ENCODE measurements around the gene DNAH7. TPM values are rescaled to one million over a fixed set of nuclear protein-coding genes. Genes with fewer than 3 reads are reported as not detected.
"Not testable (repeated sequence)": the region's sequence is repeated elsewhere in the genome, so short reads cannot be mapped to it uniquely, and the experiment has no call there.

DNAH7 gene
- total RNA-seq, 1 experiment from 2014 or later, result 0.64 TPM

GRCh38 chr2:195984923-195985726 lies 83.5 kb downstream of the DNAH7 start:
- no peak for DNase-seq (ENCODE audit: low read depth)

- DNase-seq (ENCODE audit: low read depth), result no peak
Observed at GRCh38 chr2:195967336-195967735, 101.3 kb downstream of the DNAH7 start.

GRCh38 chr2:195961873-195962272 lies 106.8 kb downstream of the DNAH7 start:
- DNase-seq (ENCODE audit: low read depth), result no peak

DNA sequence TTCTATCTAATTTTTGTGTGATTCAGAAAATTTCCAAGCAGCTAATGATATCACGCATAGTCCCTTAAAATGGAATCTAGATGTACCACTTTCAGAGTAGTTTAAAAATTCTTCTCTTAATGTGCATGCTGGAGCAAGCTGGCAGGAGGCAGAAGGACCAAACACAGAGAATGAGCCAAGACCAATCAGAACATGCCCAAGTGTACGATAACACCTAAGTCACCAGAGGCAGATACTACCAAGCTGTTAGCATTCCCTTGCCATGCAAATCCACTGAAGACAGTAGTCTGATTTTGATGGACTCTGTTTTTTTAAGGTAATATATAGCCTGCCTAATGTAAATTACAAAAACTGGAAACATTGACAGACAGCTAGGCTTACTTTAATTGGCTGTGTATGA lies 109.3 kb downstream of the DNAH7 start:
- no peak for DNase-seq (ENCODE audit: low read depth)

DNA sequence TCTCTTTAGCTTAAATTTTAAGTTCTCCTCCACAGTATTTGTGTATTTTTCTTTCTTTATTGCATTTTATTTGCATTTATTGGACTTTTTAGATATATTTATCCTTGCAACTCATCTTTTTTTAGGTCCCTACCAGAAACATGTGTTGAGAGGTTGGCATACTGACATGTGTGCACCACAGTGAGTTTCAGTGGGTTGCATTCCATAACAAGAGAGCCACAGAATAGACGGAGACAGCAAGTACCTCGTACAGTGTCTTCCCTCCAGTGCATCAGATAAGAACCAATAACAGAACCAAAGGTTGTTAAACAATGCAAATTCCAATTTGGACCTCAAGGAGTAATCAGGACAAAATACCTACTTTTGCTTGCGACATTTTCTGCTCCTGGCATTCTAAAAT lies 111.9 kb downstream of the DNAH7 start:
- DNase-seq (ENCODE audit: low read depth), result no peak

DNA sequence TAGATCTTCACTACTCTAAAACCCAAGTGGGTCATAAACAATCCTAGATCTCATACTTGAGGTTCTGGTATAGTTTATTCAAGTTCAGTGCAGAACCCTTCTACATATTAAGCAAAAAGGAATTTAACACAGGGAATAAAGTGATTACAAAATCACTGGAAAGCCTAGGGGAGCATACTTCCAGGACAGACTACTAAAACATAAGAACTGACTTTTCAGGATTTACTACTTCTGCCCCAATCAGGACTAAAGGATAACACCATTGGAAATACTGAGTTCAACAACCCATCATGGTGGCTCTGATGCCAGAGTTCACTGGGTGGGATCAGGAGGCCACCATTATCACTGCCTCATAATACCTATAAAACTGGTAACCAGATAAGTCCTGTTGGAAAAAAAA lies 123.6 kb downstream of the DNAH7 start:
- no peak for DNase-seq (ENCODE audit: low read depth)

- DNase-seq (ENCODE audit: low read depth), result no peak
Observed at GRCh38 chr2:195937176-195937575, 131.5 kb downstream of the DNAH7 start.

GRCh38 chr2:195934484-195934883 lies 134.2 kb downstream of the DNAH7 start:
- DNase-seq (ENCODE audit: low read depth), result no peak

DNA sequence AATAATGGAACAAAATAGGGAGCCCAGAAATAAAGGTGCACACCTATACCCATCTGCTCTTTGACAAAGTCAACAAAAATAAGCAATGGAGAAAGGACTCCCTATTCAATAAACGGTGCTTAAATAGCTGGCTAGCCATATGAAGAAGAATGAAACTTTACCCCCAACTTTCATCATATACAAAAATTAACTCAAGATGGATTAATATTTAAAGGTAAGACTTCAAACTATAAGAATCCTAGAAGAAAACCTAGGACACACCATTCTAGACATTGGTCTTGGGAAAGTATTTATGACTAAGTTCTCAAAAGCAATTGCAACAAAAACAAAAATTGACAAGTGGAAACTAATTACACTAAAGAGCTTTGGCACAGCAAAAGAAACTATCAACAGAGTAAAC lies 139.1 kb downstream of the DNAH7 start:
- DNase-seq (ENCODE audit: low read depth), result no peak

GRCh38 chr2:195925120-195925519 lies 143.5 kb downstream of the DNAH7 start:
- no peak for DNase-seq (ENCODE audit: low read depth)

DNA sequence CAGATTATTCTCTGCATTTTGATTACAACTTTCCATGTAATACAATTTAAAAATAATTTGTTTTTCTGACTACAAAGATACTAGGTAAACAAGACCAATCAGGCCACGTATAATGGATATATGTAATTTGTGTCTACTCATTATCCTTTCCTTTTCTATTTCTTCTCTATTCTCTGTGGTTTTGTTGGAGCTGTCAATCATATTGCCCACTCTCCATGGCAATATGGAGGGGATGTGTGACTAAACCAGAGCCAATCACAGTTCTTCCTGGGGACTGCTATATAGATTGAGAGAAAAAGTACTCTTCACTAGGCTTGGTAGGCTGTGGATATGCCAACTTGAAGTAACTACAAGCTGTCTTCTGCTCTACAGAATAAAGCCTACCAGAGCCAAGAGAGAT lies 144.7 kb downstream of the DNAH7 start:
- DNase-seq (ENCODE audit: low read depth), result no peak

GRCh38 chr2:195917021-195917600 lies 151.5 kb downstream of the DNAH7 start:
- not testable (repeated sequence) for DNase-seq (ENCODE audit: low read depth)

- no peak for DNase-seq (ENCODE audit: low read depth)
Observed at GRCh38 chr2:195912079-195912478, 156.6 kb downstream of the DNAH7 start.

DNA sequence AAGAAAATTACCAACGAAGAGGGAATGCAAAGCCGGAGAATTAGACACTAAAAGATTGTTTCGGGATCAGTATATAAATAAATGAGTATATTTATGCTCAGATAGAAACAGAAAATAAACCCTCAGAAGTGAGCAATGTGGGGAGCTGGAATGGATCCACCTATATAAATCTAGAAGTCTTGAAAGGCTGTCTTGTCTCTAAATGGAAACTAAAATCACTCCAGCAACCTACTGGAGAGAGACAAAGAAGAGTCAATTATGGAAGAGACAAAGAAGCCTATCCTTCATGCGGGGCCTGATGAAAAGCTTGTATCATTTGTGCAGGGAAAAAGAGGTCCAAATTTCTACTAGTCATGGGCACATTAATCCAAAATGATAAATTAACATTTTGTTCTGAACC lies 158.1 kb downstream of the DNAH7 start:
- no peak for DNase-seq (ENCODE audit: low read depth)

DNA sequence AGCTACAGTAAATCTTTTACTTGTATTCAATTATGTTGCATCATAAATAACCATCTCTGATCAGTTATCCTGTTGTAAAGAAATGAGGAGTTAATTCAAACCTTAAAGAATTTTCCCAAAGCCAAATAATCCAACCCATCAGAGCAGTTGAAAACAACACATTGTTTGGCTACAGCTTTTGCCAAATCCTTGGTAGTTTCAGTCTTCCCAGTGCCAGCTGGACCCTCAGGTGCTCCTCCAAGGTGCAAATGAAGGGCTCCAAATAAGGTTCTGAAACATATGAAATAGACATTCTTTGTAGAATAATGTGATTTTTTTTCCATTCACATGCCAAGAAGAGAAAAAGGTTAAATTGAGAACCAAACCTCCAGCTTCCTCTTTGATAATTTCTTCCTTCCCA lies 158.7 kb downstream of the DNAH7 start:
- DNase-seq (ENCODE audit: low read depth), result no peak

DNA sequence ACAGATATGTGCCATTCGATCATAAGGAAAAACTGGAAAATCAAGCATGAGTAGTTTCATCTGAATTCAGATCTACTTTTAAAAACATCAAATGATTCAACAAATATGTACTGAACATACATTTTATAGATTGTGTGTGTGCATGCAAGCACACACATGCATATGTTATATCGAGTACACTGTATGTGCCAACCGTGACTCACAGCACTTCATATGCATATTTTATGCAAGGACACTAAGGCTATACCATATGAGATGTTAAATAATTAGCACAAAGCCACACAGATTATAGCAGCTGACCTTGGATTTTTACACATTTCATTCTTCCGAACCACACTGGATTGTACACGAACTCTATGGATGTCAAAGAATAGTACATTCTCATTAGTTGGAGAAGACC lies 161.2 kb downstream of the DNAH7 start:
- DNase-seq (ENCODE audit: low read depth), result no peak

DNA sequence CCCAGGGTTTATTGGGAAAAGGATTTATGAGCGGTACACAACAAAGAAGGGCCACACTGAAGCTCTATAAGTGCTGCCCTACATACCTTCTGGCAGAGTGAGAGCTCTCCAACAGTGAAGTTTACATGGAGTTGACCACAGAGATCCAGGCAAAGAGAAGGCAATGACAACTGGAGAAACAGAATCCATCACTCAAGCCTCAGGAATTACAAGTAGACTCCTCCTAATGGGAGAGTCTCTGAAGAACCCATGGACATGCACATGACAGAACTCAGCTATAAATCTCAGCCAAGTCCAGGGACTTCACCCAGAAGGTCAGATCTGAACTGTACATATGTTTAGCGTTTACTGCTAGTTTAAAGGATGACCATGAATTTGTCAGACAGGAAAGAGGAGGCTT lies 164.7 kb downstream of the DNAH7 start:
- peak; percentile 17 for DNase-seq (ENCODE audit: low read depth)

- DNase-seq (ENCODE audit: low read depth), result no peak
Observed at GRCh38 chr2:195902857-195903256, 165.8 kb downstream of the DNAH7 start.

- DNase-seq (ENCODE audit: low read depth), result peak; percentile 37
Observed at GRCh38 chr2:195899226-195899625, 169.4 kb downstream of the DNAH7 start.

DNA sequence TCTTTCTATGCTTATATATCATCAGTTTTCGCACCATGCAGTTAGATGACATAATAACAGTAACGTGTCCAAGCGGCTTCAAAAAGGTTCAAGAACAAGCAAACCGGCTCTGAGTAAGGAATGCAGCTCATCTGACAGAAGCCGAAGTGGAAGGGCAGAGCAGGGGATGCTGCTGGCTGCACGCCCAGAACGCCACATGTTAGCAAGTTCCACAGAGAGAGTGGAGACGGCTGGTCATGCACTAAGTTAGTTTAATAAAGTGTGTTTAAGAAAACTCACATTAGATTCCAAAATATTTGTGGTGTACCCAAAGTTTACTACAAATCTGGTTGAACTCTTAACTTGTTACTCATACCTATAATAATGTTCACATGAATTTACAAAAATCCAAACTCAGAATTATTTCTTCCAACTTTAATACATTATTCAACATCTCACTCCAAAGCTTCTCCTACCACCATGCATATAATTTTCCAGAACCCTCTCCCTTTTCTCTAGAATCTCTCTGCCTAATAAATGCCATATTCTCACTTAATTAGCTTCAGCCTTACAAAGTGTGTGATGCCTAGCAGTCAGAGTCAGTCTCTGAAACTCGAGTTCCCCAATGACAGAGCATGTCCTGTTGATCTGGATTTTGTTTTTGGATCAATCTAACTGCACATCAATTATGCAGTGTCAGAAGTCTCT lies 170.0 kb downstream of the DNAH7 start:
- DNase-seq (ENCODE audit: low read depth), result peak; percentile 88

GRCh38 chr2:195891081-195891480 lies 177.6 kb downstream of the DNAH7 start:
- no peak for DNase-seq (ENCODE audit: low read depth)

GRCh38 chr2:195879153-195879552 lies 189.5 kb downstream of the DNAH7 start:
- DNase-seq (ENCODE audit: low read depth), result no peak

DNA sequence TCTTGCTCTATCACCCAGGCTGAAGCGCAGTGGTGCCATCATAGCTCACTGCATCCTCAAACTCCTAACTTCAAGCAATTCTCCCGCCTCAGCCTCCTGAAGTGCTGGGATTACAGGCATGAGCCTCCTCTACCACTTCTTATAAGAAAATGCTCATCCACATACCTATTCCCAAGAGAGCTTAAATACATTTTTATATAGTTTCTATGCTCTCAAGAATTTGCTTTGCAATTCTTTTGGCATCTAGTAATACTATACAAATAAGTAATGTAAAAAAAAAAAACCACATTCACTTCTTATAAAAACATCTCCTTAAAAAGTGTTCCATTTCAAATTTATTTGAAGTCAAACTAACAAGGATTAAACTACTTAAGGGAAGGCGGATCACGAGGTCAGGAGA lies 197.3 kb downstream of the DNAH7 start:
- no peak for DNase-seq (ENCODE audit: low read depth)
